HCT116 (cell line): ENCODE results near the gene TRIM62. TPM values are rescaled to one million over a fixed set of nuclear protein-coding genes. Genes with fewer than 3 reads are reported as not detected.
A peak's percentile ranks its signal among the peaks of the same experiment; 100 is the strongest.

ENCODE experiments used
- ATAC-seq: fragments of 200-7000 bp; cut with Tn5 transposase; 2 replicates; pipeline ENCODE4 v1.9.1; 2020; ENCODE audit warnings: mild to moderate bottlenecking, moderate library complexity
- BruUV-seq: library from RNA; stranded (reverse); fragments of 400-500 nt; replicated peaks from 2 replicates; lab custom pipeline; 2021; lab: Mats Ljungman, UMichigan
- CTCF ChIA-PET: fragments of 300-600 bp; sonication (Branson Sonifier 250); formaldehyde crosslinking; loops from one replicate; lab custom pipeline; 2021; ENCODE audit warnings: antibody characterized with exemption; lab: Charles Lee
- POLR2A ChIA-PET: fragments of 300-600, 350-600 bp; sonication (Branson Sonifier 250); formaldehyde crosslinking; loops from one replicate; lab custom pipeline; 2021; ENCODE audit warnings: antibody characterized with exemption; lab: Charles Lee
- RAD21 ChIA-PET, 2 experiments: fragments of 300-600 bp; sonication (Branson Sonifier 250); formaldehyde crosslinking; loops; one replicate each; lab custom pipeline; 2023; ENCODE audit warnings: low total read pairs in 2 of 2; ENCODE audit not compliant: uncharacterized antibody in 2 of 2, unreplicated experiment in 2 of 2, low non-redundant PET in 1 of 2; lab: Charles Lee
- DNase-seq: peaks from one replicate; pipeline ENCODE4 v3.0.0-alpha.2; 2010; ENCODE audit warnings: low read depth, low spot score
- H2AFZ ChIP-seq: fragments of 200-600 bp; shearing (Covaris generic), sonication (generic); 2 replicates; pipeline ENCODE4 v1.6.1; 2017; ENCODE audit warnings: low read depth, mixed run types, mixed read lengths, antibody characterized with exemption, low read length; ENCODE audit not compliant: poor library complexity, severe bottlenecking
- H3K27ac ChIP-seq: 2 replicates; pipeline ENCODE4 v1.5.1; 2012; ENCODE audit warnings: low read depth, low read length
- H3K27me3 ChIP-seq: fragments of 200-600 bp; sonication (generic); 2 replicates; pipeline ENCODE4 v1.6.1; 2016; ENCODE audit warnings: mixed run types, low read length, mixed read lengths; ENCODE audit not compliant: insufficient read depth
- H3K36me3 ChIP-seq, 2 experiments: fragments of 200-500 bp in 1 of 2; fragments of 200-600 bp in 1 of 2; sonication (Bioruptor generic) in 1 of 2; sonication (generic) in 1 of 2; 2 replicates each; pipeline versions ENCODE4 v1.5.1 to v1.6.1; 2014 to 2016; ENCODE audit warnings: low read length in 2 of 2, inconsistent platforms in 1 of 2, mixed read lengths in 1 of 2, mixed run types in 1 of 2; ENCODE audit not compliant: insufficient read depth in 2 of 2, control insufficient read depth in 1 of 2
- H3K4me1 ChIP-seq, 2 experiments: fragments of 200-600 bp in 1 of 2; sonication (generic) in 1 of 2; 2 replicates each; pipeline versions ENCODE4 v1.5.1 to v1.6.1; 2012 to 2017; ENCODE audit warnings: low read length in 2 of 2, inconsistent platforms in 1 of 2, mild to moderate bottlenecking in 1 of 2, mixed read lengths in 1 of 2, mixed run types in 1 of 2, moderate library complexity in 1 of 2; ENCODE audit not compliant: insufficient read depth in 2 of 2, control insufficient read depth in 1 of 2
- H3K4me2 ChIP-seq: fragments of 200-600 bp; sonication (generic); 2 replicates; pipeline ENCODE4 v1.6.1; 2017; ENCODE audit warnings: mixed run types, low read length, mixed read lengths
- H3K4me3 ChIP-seq, 2 experiments: fragments of 200-600 bp in 1 of 2; sonication (generic) in 1 of 2; replicated peaks in 1 of 2; 2 replicates each; pipeline ENCODE4 v1.5.1; 2011 to 2016; ENCODE audit warnings: low read length in 2 of 2, control low read depth in 1 of 2, low read depth in 1 of 2, mild to moderate bottlenecking in 1 of 2, mixed read lengths in 1 of 2, mixed run types in 1 of 2
- H3K79me2 ChIP-seq: fragments of 200-600 bp; sonication (generic); 2 replicates; pipeline ENCODE4 v1.6.1; 2017; ENCODE audit warnings: mild to moderate bottlenecking, mixed run types, low read length, moderate library complexity, mixed read lengths; ENCODE audit not compliant: insufficient read depth
- H3K9ac ChIP-seq: fragments of 200-600 bp; sonication (generic); 2 replicates; pipeline ENCODE4 v1.6.1; 2016; ENCODE audit warnings: low read length, mixed read lengths
- H3K9me2 ChIP-seq: fragments of 200-600 bp; sonication (generic), shearing (Covaris generic); 2 replicates; pipeline ENCODE4 v1.6.1; 2017; ENCODE audit warnings: mixed run types, mild to moderate bottlenecking, moderate library complexity; ENCODE audit not compliant: insufficient read depth
- H3K9me3 ChIP-seq, 2 experiments: fragments of 200-500 bp in 1 of 2; fragments of 200-600 bp in 1 of 2; sonication (Bioruptor generic) in 1 of 2; sonication (generic) in 1 of 2; 2 replicates each; pipeline ENCODE4 v1.6.1; 2014 to 2017; ENCODE audit warnings: low read length in 2 of 2, mixed read lengths in 2 of 2, inconsistent platforms in 1 of 2, low read depth in 1 of 2, mild to moderate bottlenecking in 1 of 2, mixed run types in 1 of 2, moderate library complexity in 1 of 2; ENCODE audit not compliant: control insufficient read depth in 1 of 2, insufficient read depth in 1 of 2
- H4K20me1 ChIP-seq: fragments of 200-600 bp; sonication (generic), shearing (Covaris generic); 2 replicates; pipeline ENCODE4 v1.6.1; 2017; ENCODE audit warnings: mixed run types, mild to moderate bottlenecking, moderate library complexity; ENCODE audit not compliant: insufficient read depth
- CTCF ChIP-seq, 3 experiments: fragments of 200-600 bp in 1 of 3; sonication (generic) in 1 of 3; IDR thresholded peaks in 2 of 3; conservative IDR thresholded peaks in 1 of 3; 2 replicates each; pipeline ENCODE4 v1.5.1; 2012 to 2017; ENCODE audit warnings: low read depth in 2 of 3, low read length in 2 of 3, antibody characterized with exemption in 1 of 3, borderline replicate concordance in 1 of 3, control low read depth in 1 of 3, mild to moderate bottlenecking in 1 of 3, mixed read lengths in 1 of 3, mixed run types in 1 of 3, moderate library complexity in 1 of 3; ENCODE audit not compliant: insufficient read depth in 1 of 3
- ELF1 ChIP-seq: IDR thresholded peaks from 2 replicates; pipeline ENCODE4 v1.6.1; 2012; ENCODE audit warnings: low read depth, borderline replicate concordance
- EZH2 ChIP-seq: fragments of 200-600 bp; sonication (generic); IDR thresholded peaks from 2 replicates; pipeline ENCODE4 v1.6.1; 2017; ENCODE audit warnings: antibody characterized with exemption, mixed run types
- EZH2phosphoT487 ChIP-seq: fragments of 200-600 bp; IDR thresholded peaks from 2 replicates; pipeline ENCODE4 v1.6.1; 2018; ENCODE audit warnings: antibody characterized with exemption, borderline replicate concordance
- POLR2A ChIP-seq: IDR thresholded peaks from 2 replicates; pipeline ENCODE4 v1.7.0; 2011; ENCODE audit warnings: borderline replicate concordance; ENCODE audit not compliant: insufficient read depth, insufficient read length; ENCODE audit errors: extremely low read depth
- TCF7L2 ChIP-seq: IDR thresholded peaks from 2 replicates; pipeline ENCODE4 v1.7.0; 2011; ENCODE audit warnings: borderline replicate concordance, inconsistent platforms; ENCODE audit not compliant: insufficient read depth, insufficient read length; ENCODE audit errors: extremely low read depth
- ZNF274 ChIP-seq: fragments of 200-500 bp; sonication (Bioruptor generic); IDR thresholded peaks from 2 replicates; pipeline ENCODE4 v1.6.1; 2014; ENCODE audit warnings: mild to moderate bottlenecking, low read depth, low read length, inconsistent platforms
- intact Hi-C: fragments of 100-400 bp; cut with micrococcal nuclease; formaldehyde crosslinking; loops from 2 replicates; pipeline ENCODE4 v1.10.0; 2022
- total RNA-seq: library from RNA; stranded (reverse); gene quantifications from one replicate; pipeline ENCODE4 v1.2.1, GENCODE V29; 2021; ENCODE audit not compliant: unreplicated experiment

Gene TRIM62
- total RNA-seq, 1 experiment from 2014 or later = 6.5 TPM

- H4K20me1 ChIP-seq = no peaks in the 10 kb centered on the region
- H3K4me1 ChIP-seq = peaks cover 0 to 12% of the 10 kb centered on the region in 2 experiments; a peak in 1 of 4 replicates
- no peaks in the 10 kb centered on the region for H3K79me2 ChIP-seq
- no peak overlapping the region for H3K4me3 ChIP-seq
- no peak overlapping the region for H3K9ac ChIP-seq
- no peak overlapping the region for H3K27ac ChIP-seq
- CTCF ChIA-PET = no interaction called here
- no peaks in the 10 kb centered on the region for H3K36me3 ChIP-seq
- BruUV-seq = no TSS peak
- POLR2A ChIA-PET = no interaction called here
- ATAC-seq (peak; percentile 46; the same call in 1 of the 2 replicates), DNase-seq (no peak)
- intact Hi-C loops = no loop called here
- no peaks in the 10 kb centered on the region for H3K9me3 ChIP-seq
- RAD21 ChIA-PET = no interaction called here
- H3K9me2 ChIP-seq = 0 out of 2 replicates have a peak, but pooled peaks cover 3% of the 10 kb centered on the region
- H3K27me3 ChIP-seq = 0 out of 2 replicates have a peak, but pooled peaks cover 1% of the 10 kb centered on the region
- TF ChIP-seq CTCF (IDR thresholded peaks at IDR 0.05 in 2 of 3, conservative IDR thresholded peaks at IDR 0.05 in 1 of 3; ENCODE audit: borderline replicate concordance in 1 of 3, insufficient read depth in 1 of 3, low read depth in 2 of 3, low read length in 2 of 3) (no peak), POLR2A (no peak), TCF7L2 (no peak), ZNF274 (no peak), EZH2 (no peak), EZH2phosphoT487 (no peak), ELF1 (no peak)
- H2AFZ ChIP-seq = no peak overlapping the region
- peak overlapping the region; percentile 35 for H3K4me2 ChIP-seq
Observed at GRCh38 chr1:33188572-33189275, 6.9 kb upstream of the TRIM62 start.
